ES-I3 (cell line): Measurements from ENCODE around the gene NTN1.

ENCODE experiments used
- H3K36me3 ChIP-seq: 2 replicates; pipeline ENCODE4 v1.6.1; 2013; ENCODE audit warnings: mild to moderate bottlenecking, low read length, control low read depth, moderate library complexity; ENCODE audit not compliant: insufficient read depth
- H3K4me1 ChIP-seq: 2 replicates; pipeline ENCODE4 v1.6.1; 2013; ENCODE audit warnings: mild to moderate bottlenecking, control low read depth, low read length; ENCODE audit not compliant: insufficient read depth
- H3K9ac ChIP-seq: 2 replicates; pipeline ENCODE4 v1.6.1; 2013; ENCODE audit warnings: low read depth, mild to moderate bottlenecking, low read length, moderate library complexity
- H3K9me3 ChIP-seq: 2 replicates; pipeline ENCODE4 v1.6.1; 2013; ENCODE audit warnings: mild to moderate bottlenecking, low read length, moderate library complexity; ENCODE audit not compliant: control insufficient read depth, insufficient read depth

The NTN1 gene

GRCh38 chr17:9123594-9124553 lies 102.6 kb downstream of the NTN1 start:
- no peak overlapping the region for H3K9ac ChIP-seq
- H3K36me3 ChIP-seq: no peaks in the 10 kb centered on the region
- no peaks in the 10 kb centered on the region for H3K4me1 ChIP-seq
- no peaks in the 10 kb centered on the region for H3K9me3 ChIP-seq

GRCh38 chr17:9124554-9124935 lies 103.2 kb downstream of the NTN1 start:
- Histone ChIP-seq H3K36me3 (no peaks in the 10 kb centered on the region), H3K9me3 (no peaks in the 10 kb centered on the region), H3K9ac (no peak overlapping the region), H3K4me1 (no peaks in the 10 kb centered on the region)

GRCh38 chr17:9125722-9126121 lies 104.4 kb downstream of the NTN1 start:
- Histone ChIP-seq H3K4me1 (no peaks in the 10 kb centered on the region), H3K36me3 (no peaks in the 10 kb centered on the region), H3K9ac (no peak overlapping the region), H3K9me3 (no peaks in the 10 kb centered on the region)

GRCh38 chr17:9127340-9127739 lies 106.0 kb downstream of the NTN1 start:
- H3K9me3 ChIP-seq: no peaks in the 10 kb centered on the region
- H3K9ac ChIP-seq: no peak overlapping the region
- no peaks in the 10 kb centered on the region for H3K4me1 ChIP-seq
- H3K36me3 ChIP-seq: no peaks in the 10 kb centered on the region

GRCh38 chr17:9131371-9131770 lies 110.1 kb downstream of the NTN1 start:
- Histone ChIP-seq H3K9ac (no peak overlapping the region), H3K4me1 (no peaks in the 10 kb centered on the region), H3K9me3 (no peaks in the 10 kb centered on the region), H3K36me3 (no peaks in the 10 kb centered on the region)

GRCh38 chr17:9132291-9132690 lies 111.0 kb downstream of the NTN1 start:
- Histone ChIP-seq H3K4me1 (no peaks in the 10 kb centered on the region), H3K9me3 (no peaks in the 10 kb centered on the region), H3K36me3 (no peaks in the 10 kb centered on the region), H3K9ac (no peak overlapping the region)

GRCh38 chr17:9132944-9133610 lies 111.8 kb downstream of the NTN1 start:
- Histone ChIP-seq H3K36me3 (no peaks in the 10 kb centered on the region), H3K9ac (no peak overlapping the region), H3K9me3 (no peaks in the 10 kb centered on the region), H3K4me1 (no peaks in the 10 kb centered on the region)

- H3K9ac ChIP-seq: no peak overlapping the region
- no peaks in the 10 kb centered on the region for H3K4me1 ChIP-seq
- no peaks in the 10 kb centered on the region for H3K9me3 ChIP-seq
- no peaks in the 10 kb centered on the region for H3K36me3 ChIP-seq
Observed at GRCh38 chr17:9138161-9138717, 116.9 kb downstream of the NTN1 start.

GRCh38 chr17:9139695-9140094 lies 118.4 kb downstream of the NTN1 start:
- Histone ChIP-seq H3K9me3 (no peaks in the 10 kb centered on the region), H3K9ac (no peak overlapping the region), H3K4me1 (no peaks in the 10 kb centered on the region), H3K36me3 (no peaks in the 10 kb centered on the region)

GRCh38 chr17:9140550-9141424 lies 119.5 kb downstream of the NTN1 start:
- Histone ChIP-seq H3K4me1 (no peaks in the 10 kb centered on the region), H3K9me3 (no peaks in the 10 kb centered on the region), H3K9ac (no peak overlapping the region), H3K36me3 (no peaks in the 10 kb centered on the region)

GRCh38 chr17:9141425-9141753 lies 120.1 kb downstream of the NTN1 start:
- H3K4me1 ChIP-seq: no peaks in the 10 kb centered on the region
- H3K9ac ChIP-seq: no peak overlapping the region
- H3K36me3 ChIP-seq: no peaks in the 10 kb centered on the region
- H3K9me3 ChIP-seq: no peaks in the 10 kb centered on the region

GRCh38 chr17:9142772-9143494 lies 121.6 kb downstream of the NTN1 start:
- H3K9ac ChIP-seq: no peak overlapping the region
- H3K9me3 ChIP-seq: no peaks in the 10 kb centered on the region
- no peaks in the 10 kb centered on the region for H3K4me1 ChIP-seq
- no peaks in the 10 kb centered on the region for H3K36me3 ChIP-seq

- no peaks in the 10 kb centered on the region for H3K36me3 ChIP-seq
- no peak overlapping the region for H3K9ac ChIP-seq
- no peaks in the 10 kb centered on the region for H3K4me1 ChIP-seq
- H3K9me3 ChIP-seq: no peaks in the 10 kb centered on the region
Observed at GRCh38 chr17:9144502-9145249, 123.4 kb downstream of the NTN1 start.
